Testis (tissue), 2 donors: ENCODE data around the gene BMP6.

ENCODE experiments used
- CTCF ChIP-seq, 3 experiments: fragments of 450-650 bp in 2 of 3; fragments of 200-600 bp in 1 of 3; sonication (generic) in 1 of 3; IDR thresholded peaks; one replicate each; pipeline ENCODE4 v1.5.1; 2016 to 2019; ENCODE audit warnings: antibody characterized with exemption in 3 of 3, mild to moderate bottlenecking in 2 of 3, moderate library complexity in 1 of 3
- POLR2A ChIP-seq: fragments of 450-650 bp; IDR thresholded peaks from one replicate; pipeline ENCODE4 v1.6.1; 2017; ENCODE audit warnings: antibody characterized with exemption, mild to moderate bottlenecking, moderate library complexity

- no peak for TF ChIP-seq CTCF (IDR thresholded peaks at IDR 0.05)
- no peak for TF ChIP-seq POLR2A
Measured at GRCh38 chr6:7684076-7684475, 41.8 kb upstream of the BMP6 start.
